DND-41 (cell line): ENCODE measurements around the gene CMTM2.

Experiments
- ATAC-seq: fragments of 200-7000 bp; cut with Tn5 transposase; 3 replicates; pipeline ENCODE4 v1.9.1; 2021; ENCODE audit warnings: low read depth; ENCODE audit not compliant: insufficient read depth
- DNase-seq: peaks from one replicate; pipeline ENCODE4 v3.0.0-alpha.2; 2020
- H2AFZ ChIP-seq: 2 replicates; pipeline ENCODE4 v1.6.0; 2012; ENCODE audit warnings: low read depth, low read length
- H3K27ac ChIP-seq: 2 replicates; pipeline ENCODE4 v1.5.1; 2012; ENCODE audit warnings: low read length, inconsistent platforms
- H3K27me3 ChIP-seq: fragments of 200-600 bp; sonication (generic); 2 replicates; pipeline ENCODE4 v1.6.0; 2012; ENCODE audit warnings: low read length, mild to moderate bottlenecking, inconsistent platforms; ENCODE audit not compliant: insufficient read depth, poor library complexity
- H3K36me3 ChIP-seq: 2 replicates; pipeline ENCODE4 v1.5.1; 2012; ENCODE audit warnings: low read length, inconsistent platforms; ENCODE audit not compliant: insufficient read depth
- H3K4me1 ChIP-seq: 2 replicates; pipeline ENCODE4 v1.5.1; 2012; ENCODE audit warnings: mild to moderate bottlenecking, low read length; ENCODE audit not compliant: insufficient read depth
- H3K4me2 ChIP-seq: 2 replicates; pipeline ENCODE4 v1.6.0; 2012; ENCODE audit warnings: mild to moderate bottlenecking, moderate library complexity, low read length, inconsistent platforms; ENCODE audit not compliant: insufficient read depth
- H3K4me3 ChIP-seq, 2 experiments: fragments of 200-600 bp in 1 of 2; shearing (Covaris generic) in 1 of 2; 2 replicates each; pipeline ENCODE4 v1.5.1; 2012 to 2016; ENCODE audit warnings: inconsistent platforms in 2 of 2, low read length in 2 of 2, mild to moderate bottlenecking in 2 of 2, low read depth in 1 of 2, moderate library complexity in 1 of 2
- H3K79me2 ChIP-seq: 2 replicates; pipeline ENCODE4 v1.6.0; 2012; ENCODE audit warnings: low read length, inconsistent platforms; ENCODE audit not compliant: insufficient read depth
- H3K9ac ChIP-seq: 2 replicates; pipeline ENCODE4 v1.6.0; 2012; ENCODE audit warnings: low read depth, mild to moderate bottlenecking, inconsistent platforms, low read length, moderate library complexity
- H3K9me3 ChIP-seq: 2 replicates; pipeline ENCODE4 v1.5.1; 2012; ENCODE audit warnings: low read length, moderate library complexity, mild to moderate bottlenecking, inconsistent platforms; ENCODE audit not compliant: insufficient read depth, severe bottlenecking
- H4K20me1 ChIP-seq: 2 replicates; pipeline ENCODE4 v1.6.0; 2012; ENCODE audit warnings: low read length; ENCODE audit not compliant: insufficient read depth
- CTCF ChIP-seq: IDR thresholded peaks from 2 replicates; pipeline ENCODE4 v1.5.1; 2012; ENCODE audit warnings: borderline replicate concordance, low read length, moderate library complexity, mild to moderate bottlenecking; ENCODE audit not compliant: poor library complexity, severe bottlenecking; ENCODE audit errors: extremely low read depth
- EZH2 ChIP-seq: IDR thresholded peaks from 3 replicates; pipeline ENCODE4 v1.6.1; 2012; ENCODE audit warnings: borderline replicate concordance, low read depth, mild to moderate bottlenecking, moderate library complexity, low read length, inconsistent platforms; ENCODE audit not compliant: severe bottlenecking

The CMTM2 gene

GRCh38 chr16:66561381-66562080, 17.7 kb upstream of the CMTM2 start:
- H2AFZ ChIP-seq = no peak overlapping the region
- TF ChIP-seq CTCF (no peak), EZH2 (no peak)
- peaks cover 98% of the 10 kb centered on the region for H3K36me3 ChIP-seq
- peaks cover 51% of the 10 kb centered on the region for H4K20me1 ChIP-seq
- DNase-seq (peak; percentile 56), ATAC-seq (peak; percentile 80)
- H3K27me3 ChIP-seq = no peaks in the 10 kb centered on the region
- peak overlapping the region; percentile 59; the same call in 1 of the 2 replicates for H3K27ac ChIP-seq
- H3K4me3 ChIP-seq = no peak overlapping the region
- H3K9me3 ChIP-seq = no peaks in the 10 kb centered on the region
- H3K79me2 ChIP-seq = peaks cover 89% of the 10 kb centered on the region
- H3K4me1 ChIP-seq = peaks cover 63% of the 10 kb centered on the region
- H3K4me2 ChIP-seq = peak overlapping the region; percentile 28; the same call in 1 of the 2 replicates
- 0 out of 2 replicates have a peak overlapping the region, but pooled peaks have one; percentile 15 for H3K9ac ChIP-seq

GRCh38 chr16:66562409-66562808, 16.9 kb upstream of the CMTM2 start:
- peak; percentile 31 for TF ChIP-seq CTCF
- TF ChIP-seq EZH2 = no peak

GRCh38 chr16:66562986-66563385, 16.3 kb upstream of the CMTM2 start:
- H3K27ac ChIP-seq = peak overlapping the region; percentile 33
- no peak overlapping the region for H3K9ac ChIP-seq
- H3K9me3 ChIP-seq = no peaks in the 10 kb centered on the region
- no peak for TF ChIP-seq CTCF
- no peaks in the 10 kb centered on the region for H3K27me3 ChIP-seq
- peaks cover 77% of the 10 kb centered on the region for H3K79me2 ChIP-seq
- DNase-seq = no peak
- H3K4me3 ChIP-seq = no peak overlapping the region
- peaks cover 50% of the 10 kb centered on the region for H4K20me1 ChIP-seq
- H2AFZ ChIP-seq = no peak overlapping the region
- H3K4me1 ChIP-seq = peaks cover 50% of the 10 kb centered on the region
- peak; percentile 48 for ATAC-seq
- no peak overlapping the region for H3K4me2 ChIP-seq
- H3K36me3 ChIP-seq = peaks cover 93% of the 10 kb centered on the region

More at GRCh38 chr16:66562409-66562808, 16.9 kb upstream of the CMTM2 start:
- H3K4me3 ChIP-seq = no peak overlapping the region
- ATAC-seq (0 out of 3 replicates have a peak, but pooled peaks have one; percentile 4), DNase-seq (no peak)
- H3K79me2 ChIP-seq = peaks cover 83% of the 10 kb centered on the region
- H2AFZ ChIP-seq = no peak overlapping the region
- no peak overlapping the region for H3K9ac ChIP-seq
- no peak overlapping the region for H3K4me2 ChIP-seq
- H3K36me3 ChIP-seq = peaks cover 98% of the 10 kb centered on the region
- peak overlapping the region; percentile 33; the same call in 1 of the 2 replicates for H3K27ac ChIP-seq
- peaks cover 56% of the 10 kb centered on the region for H3K4me1 ChIP-seq
- no peaks in the 10 kb centered on the region for H3K9me3 ChIP-seq
- H3K27me3 ChIP-seq = no peaks in the 10 kb centered on the region
- H4K20me1 ChIP-seq = peaks cover 50% of the 10 kb centered on the region
